HepG2 (cell line): Measurements from ENCODE around the gene ZNF414. TPM values are rescaled to one million over a fixed set of nuclear protein-coding genes. Genes with fewer than 3 reads are reported as not detected.

Source experiments
- BRD4 ChIP-seq: sonication (generic); formaldehyde crosslinking; IDR thresholded peaks from 2 replicates; pipeline ENCODE4 v1.4.0; 2020; ENCODE audit warnings: missing genetic modification reagents
- ESRRA ChIP-seq: sonication (generic); formaldehyde crosslinking; IDR thresholded peaks from 2 replicates; pipeline ENCODE4 v1.5.1; 2020; ENCODE audit warnings: mild to moderate bottlenecking, low read depth, missing genetic modification reagents
- HMG20B ChIP-seq: conservative IDR thresholded peaks from 2 replicates; pipeline ENCODE4 v1.6.1; 2016; ENCODE audit warnings: missing genetic modification reagents, missing compliant biosample characterization
- IKZF5 ChIP-seq: IDR thresholded peaks from 2 replicates; pipeline ENCODE4 v1.6.1; 2018; ENCODE audit warnings: missing genetic modification reagents, mild to moderate bottlenecking, missing compliant biosample characterization
- MED8 ChIP-seq: sonication (generic); formaldehyde crosslinking; IDR thresholded peaks from 2 replicates; pipeline ENCODE4 v1.8.1; 2023; ENCODE audit warnings: mild to moderate bottlenecking, missing genetic modification reagents; ENCODE audit not compliant: insufficient replicate concordance
- MTERF4 ChIP-seq: sonication (generic); formaldehyde crosslinking; IDR thresholded peaks from 2 replicates; pipeline ENCODE4 v1.8.0; 2023; ENCODE audit warnings: mild to moderate bottlenecking, missing genetic modification reagents
- MYPOP ChIP-seq: sonication (generic); formaldehyde crosslinking; IDR thresholded peaks from 2 replicates; pipeline ENCODE4 v1.8.1; 2023; ENCODE audit warnings: mild to moderate bottlenecking, moderate library complexity, missing genetic modification reagents
- NFE2 ChIP-seq: sonication (generic); formaldehyde crosslinking; IDR thresholded peaks from 2 replicates; pipeline ENCODE4 v1.4.0; 2020; ENCODE audit warnings: missing genetic modification reagents
- NFKBIZ ChIP-seq: IDR thresholded peaks from 2 replicates; pipeline ENCODE4 v1.6.1; 2018; ENCODE audit warnings: missing genetic modification reagents, missing compliant biosample characterization
- RFX1 ChIP-seq: fragments of 450-650 bp; IDR thresholded peaks from 2 replicates; pipeline ENCODE4 v1.6.1; 2017
- SALL1 ChIP-seq: sonication (generic); formaldehyde crosslinking; IDR thresholded peaks from 2 replicates; pipeline ENCODE4 v1.8.0; 2022; ENCODE audit warnings: mild to moderate bottlenecking, missing genetic modification reagents
- SIX1 ChIP-seq: sonication (generic); formaldehyde crosslinking; IDR thresholded peaks from 2 replicates; pipeline ENCODE4 v1.4.0; 2020; ENCODE audit warnings: missing genetic modification reagents, borderline replicate concordance
- TAF1 ChIP-seq: sonication (generic); formaldehyde crosslinking; IDR thresholded peaks from 2 replicates; pipeline ENCODE4 v1.4.0; 2020; ENCODE audit warnings: missing genetic modification reagents
- TGIF2 ChIP-seq: IDR thresholded peaks from 2 replicates; pipeline ENCODE4 v1.6.1; 2016; ENCODE audit warnings: control low read depth, missing compliant biosample characterization
- UBTF ChIP-seq: sonication (generic); formaldehyde crosslinking; IDR thresholded peaks from 2 replicates; pipeline ENCODE4 v1.4.0; 2020; ENCODE audit warnings: mild to moderate bottlenecking, missing genetic modification reagents
- ZHX1 ChIP-seq: sonication (generic); formaldehyde crosslinking; IDR thresholded peaks from 2 replicates; pipeline ENCODE4 v1.8.1; 2022; ENCODE audit warnings: low read depth, mild to moderate bottlenecking, missing genetic modification reagents
- ZNF570 ChIP-seq: sonication (generic); formaldehyde crosslinking; IDR thresholded peaks from 2 replicates; pipeline ENCODE4 v1.4.0; 2020; ENCODE audit warnings: mild to moderate bottlenecking, missing genetic modification reagents, borderline replicate concordance
- ZNF580 ChIP-seq: IDR thresholded peaks from 2 replicates; pipeline ENCODE4 v1.6.1; 2016; ENCODE audit warnings: low read depth, borderline replicate concordance
- ZNF75D ChIP-seq: sonication (generic); formaldehyde crosslinking; IDR thresholded peaks from 2 replicates; pipeline ENCODE4 v1.8.1; 2023; ENCODE audit warnings: missing genetic modification reagents, mild to moderate bottlenecking, borderline replicate concordance
- ZNF768 ChIP-seq: sonication (generic); formaldehyde crosslinking; IDR thresholded peaks from 2 replicates; pipeline ENCODE4 v1.4.0; 2020; ENCODE audit warnings: missing genetic modification reagents
- ZNF777 ChIP-seq: sonication (generic); formaldehyde crosslinking; IDR thresholded peaks from 2 replicates; pipeline ENCODE4 v1.4.0; 2020; ENCODE audit warnings: missing genetic modification reagents
- ZNF816 ChIP-seq: sonication (generic); formaldehyde crosslinking; IDR thresholded peaks from 2 replicates; pipeline ENCODE4 v1.8.0; 2022; ENCODE audit warnings: missing genetic modification reagents, mild to moderate bottlenecking, borderline replicate concordance
- polyA plus RNA-seq, 8 experiments: library from polyadenylated mRNA; depleted of rRNA in 3 of 8; stranded (reverse) in 7 of 8; unstranded in 1 of 8; fragments of >200 nt; fragmentation: Illumina TruSeq in 4 of 8; extraction: Trizol in 4 of 8; gene quantifications; 2 replicates each; pipeline versions ENCODE4 v1.2.1 to v1.2.3, GENCODE V29; 2011 to 2016; ENCODE audit warnings: low read depth in 4 of 8, missing spikeins in 1 of 8, mixed read lengths in 1 of 8; ENCODE audit not compliant: insufficient read depth in 1 of 8
- total RNA-seq, 5 experiments: library from RNA; depleted of rRNA; stranded (reverse); fragments of >200 nt; fragmentation: Illumina TruSeq; extraction: Trizol; gene quantifications; 2 replicates each; pipeline ENCODE4 v1.2.3, GENCODE V29; 2016; ENCODE audit warnings: low read depth in 1 of 5

ZNF414 gene
- total and polyA plus RNA-seq, 2 of the 13 experiments (the other 11 are each of a cell fraction or from before 2014, with no cell fraction given): 2.5 to 4.0 TPM

GRCh38 chr19:8505680-8506401, 8.1 kb downstream of the ZNF414 start (continued):
- TF ChIP-seq MYPOP (peak; percentile 76; the same call in 1 of the 2 replicates), ZHX1 (CRISPR knock-in tag) (no peak; the same call in 1 of the 2 replicates), HMG20B (CRISPR knock-in tag) (no peak), SALL1 (CRISPR knock-in tag) (peak; percentile 59), UBTF (CRISPR knock-in tag) (peak; percentile 92), ZNF570 (CRISPR knock-in tag) (no peak), MTERF4 (CRISPR knock-in tag) (no peak), BRD4 (CRISPR knock-in tag) (no peak; the same call in 1 of the 2 replicates), ZNF75D (CRISPR knock-in tag) (no peak), SIX1 (CRISPR knock-in tag) (no peak), ZNF580 (CRISPR knock-in tag) (0 out of 2 replicates have a peak, but pooled peaks have one; percentile 58), ESRRA (CRISPR knock-in tag) (no peak), RFX1 (no peak), ZNF777 (CRISPR knock-in tag) (no peak), ZNF816 (CRISPR knock-in tag) (0 out of 2 replicates have a peak, but pooled peaks have one; percentile 65), TAF1 (CRISPR knock-in tag) (no peak), NFKBIZ (no peak), MED8 (CRISPR knock-in tag) (peak; percentile 24), IKZF5 (CRISPR knock-in tag) (0 out of 2 replicates have a peak, but pooled peaks have one; percentile 21), TGIF2 (CRISPR knock-in tag) (no peak), ZNF768 (no peak), NFE2 (no peak)
